Adrenal gland (tissue), 5 donors: ENCODE data around the gene AP1AR.

Source experiments
- CTCF ChIP-seq, 6 experiments: fragments of 450-650 bp in 4 of 6; fragments of 200-600 bp in 2 of 6; sonication (generic) in 1 of 6; IDR thresholded peaks; 1 replicate in 5 of 6; 2 replicates in 1 of 6; pipeline versions ENCODE4 v1.5.1 to v1.8.0; 2016 to 2021; ENCODE audit warnings: antibody characterized with exemption in 6 of 6, mild to moderate bottlenecking in 2 of 6, moderate library complexity in 1 of 6
- POLR2A ChIP-seq, 2 donors: fragments of 450-650 bp; IDR thresholded peaks; one replicate each; pipeline ENCODE4 v1.6.1; 2017; ENCODE audit warnings: antibody characterized with exemption in 2 of 2, mild to moderate bottlenecking in 2 of 2, moderate library complexity in 1 of 2
- donor health status: DM: no; HTN: no; CAD: no.

- TF ChIP-seq CTCF (IDR thresholded peaks at IDR 0.05) (no peak), POLR2A (IDR thresholded peaks at IDR 0.05) (no peak)
Measured at GRCh38 chr4:112189754-112190153, 41.8 kb upstream of the AP1AR start.
